Karpas-422 (cell line): Measurements from ENCODE around the gene NUTM2E. TPM values are rescaled to one million over a fixed set of nuclear protein-coding genes. Genes with fewer than 3 reads are reported as not detected.
"Not testable (repeated sequence)": the region's sequence is repeated elsewhere in the genome, so short reads cannot be mapped to it uniquely, and the experiment has no call there.

Source experiments
- DNase-seq: peaks from one replicate; pipeline ENCODE4 v3.0.0-alpha.2; 2015
- H2AFZ ChIP-seq: fragments of 200-600 bp; sonication (generic); 2 replicates; pipeline ENCODE4 v1.6.1; 2014; ENCODE audit warnings: antibody characterized with exemption, low read length, mixed read lengths
- H3K27ac ChIP-seq: fragments of 200-600 bp; sonication (generic); 2 replicates; pipeline ENCODE4 v1.5.1; 2014; ENCODE audit warnings: mild to moderate bottlenecking, low read length, moderate library complexity
- H3K27me3 ChIP-seq: fragments of 200-600 bp; sonication (generic); 2 replicates; pipeline ENCODE4 v1.6.1; 2014; ENCODE audit warnings: low read length, mixed read lengths
- H3K36me3 ChIP-seq: fragments of 200-600 bp; sonication (generic); 2 replicates; pipeline ENCODE4 v1.6.1; 2014; ENCODE audit warnings: low read length, mixed read lengths; ENCODE audit not compliant: insufficient read depth
- H3K4me1 ChIP-seq: fragments of 200-600 bp; sonication (generic); 2 replicates; pipeline ENCODE4 v1.6.1; 2014; ENCODE audit warnings: mild to moderate bottlenecking, low read length, mixed read lengths
- H3K4me2 ChIP-seq: fragments of 200-600 bp; sonication (generic); 2 replicates; pipeline ENCODE4 v1.6.1; 2014; ENCODE audit warnings: low read length, low read depth, mild to moderate bottlenecking; ENCODE audit not compliant: poor library complexity, severe bottlenecking
- H3K4me3 ChIP-seq: fragments of 200-600 bp; sonication (generic); 2 replicates; pipeline ENCODE4 v1.5.1; 2014; ENCODE audit warnings: mild to moderate bottlenecking, antibody characterized with exemption, low read length, mixed read lengths
- H3K79me2 ChIP-seq: fragments of 200-600 bp; sonication (generic); 2 replicates; pipeline ENCODE4 v1.6.1; 2014; ENCODE audit warnings: mild to moderate bottlenecking, low read length, mixed read lengths
- H3K9ac ChIP-seq: fragments of 200-600 bp; sonication (generic); 2 replicates; pipeline ENCODE4 v1.6.0; 2014; ENCODE audit warnings: low read length
- H3K9me2 ChIP-seq: fragments of 200-600 bp; sonication (generic), shearing (Covaris generic); replicated peaks from 2 replicates; pipeline ENCODE4 v1.6.0; 2014; ENCODE audit warnings: mild to moderate bottlenecking, low read length, moderate library complexity; ENCODE audit not compliant: insufficient read depth
- H3K9me3 ChIP-seq: fragments of 300-700, 200-600 bp; sonication (generic); 2 replicates; pipeline ENCODE4 v1.6.1; 2014; ENCODE audit warnings: low read length, mixed read lengths
- H4K20me1 ChIP-seq: fragments of 200-600 bp; sonication (generic); 2 replicates; pipeline ENCODE4 v1.6.1; 2014; ENCODE audit warnings: mild to moderate bottlenecking, antibody characterized with exemption, low read length, low read depth; ENCODE audit not compliant: insufficient read depth
- total RNA-seq: library from RNA; depleted of rRNA; stranded (reverse); fragments of >200 nt; shearing (Covaris generic); gene quantifications from 2 replicates; pipeline ENCODE4 v1.2.3, GENCODE V29; 2014; ENCODE audit warnings: low replicate concordance; rRNA removed

NUTM2E gene
- total RNA-seq, 1 experiment from 2014 or later: 0.19 TPM

DNA sequence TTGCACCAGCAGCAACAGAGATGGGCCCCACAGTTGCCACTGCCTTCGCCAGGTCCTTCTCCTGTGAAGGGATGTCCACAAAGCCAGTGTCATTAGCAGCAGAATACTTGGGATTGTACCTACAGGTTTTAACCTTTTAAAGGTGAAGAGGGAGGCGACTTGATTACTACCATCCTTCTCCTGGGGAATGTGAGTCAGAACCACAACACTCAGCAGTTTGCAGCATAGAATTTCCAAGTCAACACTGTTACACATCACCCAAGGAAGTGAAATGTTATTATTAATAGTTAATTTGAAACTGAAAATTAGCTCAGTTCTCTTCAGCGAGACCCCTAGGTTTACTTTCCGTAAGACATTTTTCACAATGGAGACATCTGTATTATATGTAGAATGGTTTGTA is 45.2 kb downstream of the NUTM2E start:
- H3K4me2 ChIP-seq, H2AFZ ChIP-seq, H4K20me1 ChIP-seq, H3K9me2 ChIP-seq, H3K4me3 ChIP-seq, DNase-seq, H3K27me3 ChIP-seq, H3K36me3 ChIP-seq, H3K9me3 ChIP-seq, H3K27ac ChIP-seq, H3K9ac ChIP-seq, H3K79me2 ChIP-seq, H3K4me1 ChIP-seq: not testable (repeated sequence)

Other genes with a start within 250 kb of the NUTM2E start
- not detected in 2 replicates for gene SFTPA1, start 215.8 kb upstream of the NUTM2E start, total RNA-seq
- 0.34 and 0.61 TPM in 2 replicates for gene NUTM2B, start 123.5 kb upstream of the NUTM2E start, total RNA-seq
- not detected in 2 replicates for gene SFTPD, start 122.4 kb downstream of the NUTM2E start, total RNA-seq